Muscle layer of duodenum (tissue), 2 donors: Measurements from ENCODE around the gene ARRDC1.
"Not testable (repeated sequence)": the region's sequence is repeated elsewhere in the genome, so short reads cannot be mapped to it uniquely, and the experiment has no call there.

ENCODE experiments used
- H3K27ac ChIP-seq: one replicate; pipeline ENCODE4 v1.7.0; 2013; ENCODE audit warnings: mild to moderate bottlenecking, low read length
- H3K27me3 ChIP-seq: one replicate; pipeline ENCODE4 v1.7.0; 2013; ENCODE audit warnings: low read depth, mild to moderate bottlenecking, control low read depth, low read length
- H3K36me3 ChIP-seq, 2 donors: one replicate each; pipeline ENCODE4 v1.7.0; 2013; ENCODE audit warnings: low read length in 2 of 2, control low read depth in 1 of 2, mild to moderate bottlenecking in 1 of 2; ENCODE audit not compliant: insufficient read depth in 2 of 2, control insufficient read depth in 1 of 2
- H3K4me1 ChIP-seq, 2 donors: one replicate each; pipeline ENCODE4 v1.7.0; 2013; ENCODE audit warnings: low read length in 2 of 2, mild to moderate bottlenecking in 2 of 2, control low read depth in 1 of 2, moderate library complexity in 1 of 2; ENCODE audit not compliant: insufficient read depth in 2 of 2, control insufficient read depth in 1 of 2
- H3K4me3 ChIP-seq, 2 donors: one replicate each; pipeline ENCODE4 v1.7.0; 2013; ENCODE audit warnings: low read length in 2 of 2, low read depth in 1 of 2, mild to moderate bottlenecking in 1 of 2
- H3K9me3 ChIP-seq, 2 donors: one replicate each; pipeline ENCODE4 v1.7.0; 2013; ENCODE audit warnings: low read length in 2 of 2, control low read depth in 1 of 2, mild to moderate bottlenecking in 1 of 2; ENCODE audit not compliant: control insufficient read depth in 1 of 2
- donor health status: healthy.

Gene ARRDC1

GRCh38 chr9:137605121-137606004 lies at the start of gene ARRDC1:
Gene ARRDC1 (plus strand): TSS chr9:137605686. CDS start chr9:137605718, 32 bp downstream.
- H3K4me1 ChIP-seq = peaks cover 5 to 22% of the 10 kb centered on the region in 2 donors
- no peaks in the 10 kb centered on the region for H3K9me3 ChIP-seq
- peak within 1 kb of the TSS; percentile 57 to 85 for H3K4me3 ChIP-seq

GRCh38 chr9:137556069-137556838 lies 49.2 kb upstream of the ARRDC1 start:
- Histone ChIP-seq H3K27ac (no peak overlapping the region), H3K36me3 (peaks cover 22 to 34% of the 10 kb centered on the region in 2 donors), H3K4me1 (peaks cover 0 to 20% of the 10 kb centered on the region in 2 donors), H3K4me3 (no peak overlapping the region), H3K9me3 (no peaks in the 10 kb centered on the region), H3K27me3 (no peaks in the 10 kb centered on the region)

More at GRCh38 chr9:137605121-137606004, at the start of gene ARRDC1:
- Histone ChIP-seq H3K36me3 (no peaks in the 10 kb centered on the region), H3K27ac (no peak within 1 kb of the TSS), H3K27me3 (no peaks in the 10 kb centered on the region)

- peaks cover 25 to 45% of the 10 kb centered on the region in 2 donors for H3K36me3 ChIP-seq
- H3K27me3 ChIP-seq = no peaks in the 10 kb centered on the region
- no peak overlapping the region for H3K27ac ChIP-seq
- no peaks in the 10 kb centered on the region for H3K9me3 ChIP-seq
- no peak overlapping the region for H3K4me3 ChIP-seq
- H3K4me1 ChIP-seq = peaks cover 0 to 15% of the 10 kb centered on the region in 2 donors
Measured at GRCh38 chr9:137558127-137558526, 47.4 kb upstream of the ARRDC1 start.

GRCh38 chr9:137564134-137564533 lies 41.4 kb upstream of the ARRDC1 start:
- no peaks in the 10 kb centered on the region for H3K4me1 ChIP-seq
- no peaks in the 10 kb centered on the region for H3K27me3 ChIP-seq
- H3K9me3 ChIP-seq = no peaks in the 10 kb centered on the region
- no peak overlapping the region for H3K27ac ChIP-seq
- peaks cover 22 to 37% of the 10 kb centered on the region in 2 donors for H3K36me3 ChIP-seq
- no peak overlapping the region for H3K4me3 ChIP-seq

- no peak overlapping the region for H3K4me3 ChIP-seq
Measured at GRCh38 chr9:137564817-137565411, 40.6 kb upstream of the ARRDC1 start.

GRCh38 chr9:137568445-137568844 lies 37.0 kb upstream of the ARRDC1 start:
- not testable (repeated sequence) for H3K4me3 ChIP-seq, H3K27me3 ChIP-seq, H3K9me3 ChIP-seq, H3K4me1 ChIP-seq, H3K27ac ChIP-seq
- H3K36me3 ChIP-seq = peaks cover 24 to 33% of the 10 kb centered on the region in 2 donors

More at GRCh38 chr9:137564817-137565411, 40.6 kb upstream of the ARRDC1 start:
- H3K27me3 ChIP-seq = no peaks in the 10 kb centered on the region
- H3K36me3 ChIP-seq = peaks cover 20 to 35% of the 10 kb centered on the region in 2 donors
- no peaks in the 10 kb centered on the region for H3K4me1 ChIP-seq
- H3K9me3 ChIP-seq = no peaks in the 10 kb centered on the region
- no peak overlapping the region for H3K27ac ChIP-seq

GRCh38 chr9:137569609-137570203 lies 35.8 kb upstream of the ARRDC1 start:
- H3K9me3 ChIP-seq = no peaks in the 10 kb centered on the region
- H3K4me3 ChIP-seq = no peak overlapping the region
- H3K4me1 ChIP-seq = no peaks in the 10 kb centered on the region
- H3K27ac ChIP-seq = no peak overlapping the region
- H3K36me3 ChIP-seq = peaks cover 18 to 31% of the 10 kb centered on the region in 2 donors
- no peaks in the 10 kb centered on the region for H3K27me3 ChIP-seq

- Histone ChIP-seq H3K9me3 (no peaks in the 10 kb centered on the region), H3K27ac (no peak overlapping the region), H3K4me3 (no peak overlapping the region), H3K27me3 (no peaks in the 10 kb centered on the region), H3K4me1 (no peaks in the 10 kb centered on the region), H3K36me3 (peaks cover 27 to 37% of the 10 kb centered on the region in 2 donors)
Measured at GRCh38 chr9:137570566-137570965, 34.9 kb upstream of the ARRDC1 start.

- Histone ChIP-seq H3K9me3 (no peaks in the 10 kb centered on the region), H3K4me3 (no peak overlapping the region), H3K27me3 (no peaks in the 10 kb centered on the region), H3K36me3 (peaks cover 29 to 48% of the 10 kb centered on the region in 2 donors), H3K4me1 (peaks cover 4 to 25% of the 10 kb centered on the region in 2 donors), H3K27ac (no peak overlapping the region)
Measured at GRCh38 chr9:137574192-137574591, 31.3 kb upstream of the ARRDC1 start.

GRCh38 chr9:137575364-137575715 lies 30.1 kb upstream of the ARRDC1 start:
- Histone ChIP-seq H3K4me1 (peaks cover 4 to 25% of the 10 kb centered on the region in 2 donors), H3K27ac (no peak overlapping the region), H3K27me3 (no peaks in the 10 kb centered on the region), H3K36me3 (peaks cover 29 to 48% of the 10 kb centered on the region in 2 donors), H3K9me3 (no peaks in the 10 kb centered on the region), H3K4me3 (no peak overlapping the region)
